HEK293 (cell line): Measurements from ENCODE around the gene LEFTY1.

Experiments
- CTCF ChIA-PET: fragments of 350-600 bp; formaldehyde crosslinking; extraction: SDS; loops from one replicate; lab custom pipeline; 2021; ENCODE audit warnings: antibody characterized with exemption; lab: Yijun Ruan, JAX
- POLR2A ChIA-PET: fragments of 300-600 bp; formaldehyde crosslinking; extraction: SDS; loops from one replicate; lab custom pipeline; 2020; ENCODE audit warnings: antibody characterized with exemption, inconsistent platforms; lab: Yijun Ruan, JAX
- H3K27ac ChIP-seq: fragments of 200-500 bp; sonication (Bioruptor generic); 2 replicates; pipeline ENCODE4 v1.5.1; 2014; ENCODE audit warnings: low read depth, low read length, control low read depth, inconsistent platforms; ENCODE audit errors: extremely low read depth
- H3K36me3 ChIP-seq, 2 experiments: fragments of 200-500 bp in 1 of 2; sonication (Bioruptor generic) in 1 of 2; 1 replicate in 1 of 2; 2 replicates in 1 of 2; pipeline ENCODE4 v1.5.1; 2014 to 2017; ENCODE audit warnings: inconsistent platforms in 2 of 2, low read length in 2 of 2; ENCODE audit not compliant: control insufficient read depth in 2 of 2, insufficient read depth in 1 of 2
- H3K4me1 ChIP-seq: fragments of 200-500 bp; sonication (Bioruptor generic); 2 replicates; pipeline ENCODE4 v1.5.1; 2014; ENCODE audit warnings: mild to moderate bottlenecking, low read length, inconsistent platforms; ENCODE audit not compliant: control insufficient read depth, insufficient read depth
- H3K4me3 ChIP-seq: 2 replicates; pipeline ENCODE4 v1.5.1; 2011; ENCODE audit warnings: low read depth, mild to moderate bottlenecking, control low read depth, low read length, moderate library complexity
- H3K9me3 ChIP-seq: fragments of 200-500 bp; sonication (Bioruptor generic); 2 replicates; pipeline ENCODE4 v1.5.1; 2014; ENCODE audit warnings: low read depth, low read length, inconsistent platforms; ENCODE audit not compliant: control insufficient read depth, insufficient read depth
- GLIS2 ChIP-seq: fragments of 450-650 bp; formaldehyde crosslinking; IDR thresholded peaks from 2 replicates; pipeline ENCODE4 v1.5.1; 2016; ENCODE audit warnings: missing biosample characterization, missing genetic modification characterization
- HOXA7 ChIP-seq: sonication (generic); formaldehyde crosslinking; IDR thresholded peaks from 2 replicates; pipeline ENCODE4 v1.8.1; 2022; ENCODE audit warnings: missing genetic modification reagents, borderline replicate concordance
- IKZF3 ChIP-seq: fragments of 450-650 bp; IDR thresholded peaks from 2 replicates; pipeline ENCODE4 v1.5.0; 2018; ENCODE audit warnings: missing biosample characterization, mild to moderate bottlenecking, missing genetic modification characterization, moderate library complexity
- KLF1 ChIP-seq: fragments of 450-650 bp; formaldehyde crosslinking; IDR thresholded peaks from 2 replicates; pipeline ENCODE4 v1.5.1; 2016; ENCODE audit warnings: missing biosample characterization, missing genetic modification characterization
- KLF16 ChIP-seq: fragments of 450-650 bp; formaldehyde crosslinking; IDR thresholded peaks from 2 replicates; pipeline ENCODE4 v1.5.1; 2017; ENCODE audit warnings: missing biosample characterization, missing genetic modification characterization
- KLF17 ChIP-seq: fragments of 450-650 bp; formaldehyde crosslinking; IDR thresholded peaks from 2 replicates; pipeline ENCODE4 v1.5.1; 2016; ENCODE audit warnings: missing biosample characterization, missing genetic modification characterization
- MZF1 ChIP-seq: fragments of 450-650 bp; formaldehyde crosslinking; IDR thresholded peaks from 2 replicates; pipeline ENCODE4 v1.5.1; 2017; ENCODE audit warnings: missing biosample characterization, missing genetic modification characterization, borderline replicate concordance
- PRDM10 ChIP-seq: fragments of 450-650 bp; formaldehyde crosslinking; IDR thresholded peaks from 2 replicates; pipeline ENCODE4 v1.5.1; 2016; ENCODE audit warnings: missing biosample characterization, missing genetic modification characterization
- PRDM6 ChIP-seq: fragments of 450-650 bp; formaldehyde crosslinking; IDR thresholded peaks from 2 replicates; pipeline ENCODE4 v1.5.1; 2017; ENCODE audit warnings: missing biosample characterization, missing genetic modification characterization
- ZBTB17 ChIP-seq: fragments of 450-650 bp; formaldehyde crosslinking; IDR thresholded peaks from 2 replicates; pipeline ENCODE4 v1.5.1; 2016; ENCODE audit warnings: missing biosample characterization, missing genetic modification characterization
- ZBTB21 ChIP-seq: fragments of 450-650 bp; formaldehyde crosslinking; IDR thresholded peaks from 2 replicates; pipeline ENCODE4 v1.5.1; 2017; ENCODE audit warnings: missing biosample characterization, missing genetic modification characterization
- ZBTB48 ChIP-seq: fragments of 450-650 bp; formaldehyde crosslinking; IDR thresholded peaks from 2 replicates; pipeline ENCODE4 v1.5.1; 2016; ENCODE audit warnings: missing biosample characterization, missing genetic modification characterization
- ZBTB6 ChIP-seq: fragments of 450-650 bp; formaldehyde crosslinking; IDR thresholded peaks from 2 replicates; pipeline ENCODE4 v1.5.1; 2017; ENCODE audit warnings: missing biosample characterization, missing genetic modification characterization
- ZIC2 ChIP-seq: fragments of 450-650 bp; formaldehyde crosslinking; IDR thresholded peaks from 2 replicates; pipeline ENCODE4 v1.5.1; 2016; ENCODE audit warnings: missing biosample characterization, missing genetic modification characterization
- ZNF335 ChIP-seq: fragments of 450-650 bp; formaldehyde crosslinking; conservative IDR thresholded peaks from 2 replicates; pipeline ENCODE4 v1.5.1; 2016; ENCODE audit warnings: missing biosample characterization, missing genetic modification characterization
- ZNF558 ChIP-seq: fragments of 450-650 bp; formaldehyde crosslinking; IDR thresholded peaks from 2 replicates; pipeline ENCODE4 v1.5.1; 2016; ENCODE audit warnings: missing biosample characterization, missing genetic modification characterization
- ZNF561 ChIP-seq: fragments of 450-650 bp; IDR thresholded peaks from 2 replicates; pipeline ENCODE4 v1.5.1; 2018; ENCODE audit warnings: missing biosample characterization, missing genetic modification characterization, borderline replicate concordance
- ZNF571 ChIP-seq: fragments of 450-650 bp; formaldehyde crosslinking; IDR thresholded peaks from 2 replicates; pipeline ENCODE4 v1.5.0; 2017; ENCODE audit warnings: missing biosample characterization, missing genetic modification characterization
- ZNF704 ChIP-seq: fragments of 450-650 bp; formaldehyde crosslinking; IDR thresholded peaks from 2 replicates; pipeline ENCODE4 v1.5.1; 2016; ENCODE audit warnings: missing biosample characterization, missing genetic modification characterization
- ZNF707 ChIP-seq: fragments of 450-650 bp; formaldehyde crosslinking; IDR thresholded peaks from 2 replicates; pipeline ENCODE4 v1.5.1; 2016; ENCODE audit warnings: missing biosample characterization, missing genetic modification characterization
- ZNF830 ChIP-seq: fragments of 450-650 bp; IDR thresholded peaks from 2 replicates; pipeline ENCODE4 v1.5.0; 2018; ENCODE audit warnings: missing biosample characterization, missing genetic modification characterization, low read depth, mild to moderate bottlenecking, moderate library complexity
- ZSCAN23 ChIP-seq: fragments of 450-650 bp; formaldehyde crosslinking; IDR thresholded peaks from 2 replicates; pipeline ENCODE4 v1.5.1; 2016; ENCODE audit warnings: missing biosample characterization, missing genetic modification characterization
- ZSCAN4 ChIP-seq: fragments of 450-650 bp; formaldehyde crosslinking; IDR thresholded peaks from 2 replicates; pipeline ENCODE4 v1.5.1; 2017; ENCODE audit warnings: missing biosample characterization, missing genetic modification characterization
- ZXDB ChIP-seq: fragments of 450-650 bp; formaldehyde crosslinking; IDR thresholded peaks from 2 replicates; pipeline ENCODE4 v1.5.1; 2016; ENCODE audit warnings: missing biosample characterization, missing genetic modification characterization

Gene LEFTY1

GRCh38 chr1:225846331-225847310, 42.3 kb downstream of the LEFTY1 start (continued):
- TF ChIP-seq ZBTB6 = no peak
- TF ChIP-seq, all 188 proteins: peak for 0

GRCh38 chr1:225845571-225846259, 43.2 kb downstream of the LEFTY1 start:
- POLR2A ChIA-PET = interaction anchor here (0.6 to 1.4 kb wide), 5 partner anchors 9 to 367 kb away, joined by 3 to 8 read pairs (median 3); partner anchors contain the start of genes SRP9 and TMEM63A
- Histone ChIP-seq H3K9me3 (no peaks in the 10 kb centered on the region), H3K4me3 (no peak overlapping the region), H3K4me1 (no peaks in the 10 kb centered on the region), H3K36me3 (peaks cover 0 to 61% of the 10 kb centered on the region in 2 experiments; a peak in 2 of 3 replicates), H3K27ac (no peak overlapping the region; the same call in 1 of the 2 replicates)
- CTCF ChIA-PET = interaction anchor here (0.5 to 8.2 kb wide), 23 partner anchors 8 to 402 kb away, joined by 3 to 104 read pairs (median 4); partner anchors contain the start of genes SRP9 and TMEM63A
- peak; percentile 73 for TF ChIP-seq ZNF561 (tag by site-specific recombination)
- peak; percentile 77 for TF ChIP-seq GLIS2 (tag by site-specific recombination)
- no peak for TF ChIP-seq HOXA7 (CRISPR knock-in tag)
- TF ChIP-seq ZSCAN23 (tag by site-specific recombination) = no peak
- no peak for TF ChIP-seq ZNF558
- TF ChIP-seq KLF16 = peak; percentile 85
- TF ChIP-seq IKZF3 (tag by site-specific recombination) = peak; percentile 92
- TF ChIP-seq PRDM6 (tag by site-specific recombination) = no peak
- TF ChIP-seq ZNF830 = no peak
- peak; percentile 94 for TF ChIP-seq MZF1 (tag by site-specific recombination)
- peak; percentile 24; the same call in 1 of the 2 replicates for TF ChIP-seq ZIC2
- TF ChIP-seq ZBTB17 (tag by site-specific recombination) = 0 out of 2 replicates have a peak, but pooled peaks have one; percentile 34
- TF ChIP-seq ZBTB21 = no peak
- TF ChIP-seq KLF1 (tag by site-specific recombination) = peak; percentile 54; the same call in 1 of the 2 replicates
- TF ChIP-seq ZNF704 = no peak
- peak; percentile 40; the same call in 1 of the 2 replicates for TF ChIP-seq PRDM10 (tag by site-specific recombination)
- TF ChIP-seq ZXDB (tag by site-specific recombination) = peak; percentile 53; the same call in 1 of the 2 replicates
- TF ChIP-seq ZBTB48 = peak; percentile 41; the same call in 1 of the 2 replicates
- TF ChIP-seq KLF17 (tag by site-specific recombination) = peak; percentile 90
- no peak; the same call in 1 of the 2 replicates for TF ChIP-seq ZSCAN4 (tag by site-specific recombination)
- no peak for TF ChIP-seq ZNF571
- peak; percentile 49; the same call in 1 of the 2 replicates for TF ChIP-seq ZNF335
- TF ChIP-seq ZNF707 (tag by site-specific recombination) = no peak
